ENCODE measurements around the gene BFSP2.
"Not testable (repeated sequence)": the region's sequence is repeated elsewhere in the genome, so short reads cannot be mapped to it uniquely, and the experiment has no call there.

Gene BFSP2

GRCh38 chr3:133505813-133506212 lies 106.0 kb downstream of the BFSP2 start:
- TF ChIP-seq, protein P1, sequence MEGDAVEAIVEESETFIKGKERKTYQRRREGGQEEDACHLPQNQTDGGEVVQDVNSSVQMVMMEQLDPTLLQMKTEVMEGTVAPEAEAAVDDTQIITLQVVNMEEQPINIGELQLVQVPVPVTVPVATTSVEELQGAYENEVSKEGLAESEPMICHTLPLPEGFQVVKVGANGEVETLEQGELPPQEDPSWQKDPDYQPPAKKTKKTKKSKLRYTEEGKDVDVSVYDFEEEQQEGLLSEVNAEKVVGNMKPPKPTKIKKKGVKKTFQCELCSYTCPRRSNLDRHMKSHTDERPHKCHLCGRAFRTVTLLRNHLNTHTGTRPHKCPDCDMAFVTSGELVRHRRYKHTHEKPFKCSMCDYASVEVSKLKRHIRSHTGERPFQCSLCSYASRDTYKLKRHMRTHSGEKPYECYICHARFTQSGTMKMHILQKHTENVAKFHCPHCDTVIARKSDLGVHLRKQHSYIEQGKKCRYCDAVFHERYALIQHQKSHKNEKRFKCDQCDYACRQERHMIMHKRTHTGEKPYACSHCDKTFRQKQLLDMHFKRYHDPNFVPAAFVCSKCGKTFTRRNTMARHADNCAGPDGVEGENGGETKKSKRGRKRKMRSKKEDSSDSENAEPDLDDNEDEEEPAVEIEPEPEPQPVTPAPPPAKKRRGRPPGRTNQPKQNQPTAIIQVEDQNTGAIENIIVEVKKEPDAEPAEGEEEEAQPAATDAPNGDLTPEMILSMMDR (conservative IDR thresholded peaks at IDR 0.05), result no peak
- no peak for TF ChIP-seq ZFX (IDR thresholded peaks at IDR 0.05)
- no peak overlapping the region for H3K27ac ChIP-seq

DNA sequence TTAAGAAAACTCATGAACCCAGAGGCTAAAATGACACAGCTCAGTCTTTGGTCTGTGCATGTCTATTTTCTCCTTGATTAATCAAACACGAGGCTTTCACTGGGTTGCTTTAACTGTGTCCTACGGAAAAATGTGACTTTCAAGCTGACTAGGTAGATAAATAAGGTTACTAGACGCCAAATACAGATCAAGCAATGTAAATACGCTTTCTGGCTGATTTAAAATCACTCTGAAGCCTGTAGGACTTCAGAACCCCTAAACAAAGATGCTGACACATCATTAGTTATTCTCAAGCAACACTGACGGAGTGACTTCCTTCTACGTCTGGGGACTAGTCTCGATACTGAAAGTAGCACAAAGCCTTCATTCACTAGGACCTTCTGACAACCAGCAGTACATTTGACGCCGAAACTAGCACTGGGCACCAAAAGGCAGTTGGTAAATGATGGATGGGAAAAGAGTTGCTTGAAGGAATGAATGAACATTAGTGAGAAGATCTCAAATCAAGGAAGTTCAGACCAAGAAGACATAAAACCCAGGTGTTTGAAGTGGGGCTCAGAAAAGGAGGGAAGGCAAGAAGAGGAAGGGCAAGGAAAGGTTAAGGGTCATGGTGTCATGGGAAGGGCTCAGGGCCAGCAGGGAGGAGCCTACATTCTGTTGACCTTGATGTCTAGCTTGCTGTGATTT lies 106.5 kb downstream of the BFSP2 start:
- TF ChIP-seq ZFX (IDR thresholded peaks at IDR 0.05), result no peak
- TF ChIP-seq, protein P1 (conservative IDR thresholded peaks at IDR 0.05), result no peak
- H3K27ac ChIP-seq, result no peak overlapping the region

- no peak overlapping the region for H3K27ac ChIP-seq
- TF ChIP-seq, protein P1 (conservative IDR thresholded peaks at IDR 0.05), result no peak
- TF ChIP-seq ZFX (IDR thresholded peaks at IDR 0.05), result no peak
These were observed 109.6 kb downstream of the BFSP2 start for GRCh38 chr3:133509488-133509887.

DNA sequence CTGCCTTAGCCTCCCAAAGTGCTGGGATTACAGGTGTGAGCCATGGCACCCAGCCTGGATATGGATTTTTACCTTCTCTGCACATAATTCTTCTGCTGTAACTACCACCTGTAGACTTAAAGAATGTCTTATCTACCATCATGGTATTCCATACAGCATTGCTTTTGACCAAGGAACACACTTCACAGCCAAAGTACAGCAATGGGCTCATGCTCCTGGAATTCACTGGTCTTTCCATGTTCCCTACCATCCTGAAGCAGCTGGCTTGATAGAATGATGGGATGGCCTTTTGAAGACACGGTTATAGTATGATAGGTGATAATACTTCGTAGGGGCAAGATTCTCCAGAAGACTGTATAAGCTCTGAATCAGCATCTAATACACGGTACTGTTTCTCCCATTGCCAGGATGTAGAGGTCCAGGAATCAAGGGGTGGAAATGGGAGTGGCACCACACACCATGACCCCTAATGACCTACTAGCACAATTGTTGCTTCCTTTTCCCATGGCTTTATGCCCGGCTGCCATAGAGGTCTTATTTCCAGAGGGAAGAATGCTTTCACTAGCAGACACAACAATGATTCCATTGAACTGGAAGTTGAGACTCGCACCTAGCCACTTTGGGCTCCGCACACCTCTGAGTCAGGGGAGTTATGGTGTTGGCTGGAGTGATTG lies 112.7 kb downstream of the BFSP2 start:
- no peak for TF ChIP-seq ZFX (IDR thresholded peaks at IDR 0.05)
- TF ChIP-seq, protein P1 (conservative IDR thresholded peaks at IDR 0.05), result no peak
- no peak overlapping the region for H3K27ac ChIP-seq

- TF ChIP-seq ZFX (IDR thresholded peaks at IDR 0.05), result no peak
- H3K27ac ChIP-seq, result no peak overlapping the region
These were observed 114.6 kb downstream of the BFSP2 start for GRCh38 chr3:133514418-133514817.

DNA sequence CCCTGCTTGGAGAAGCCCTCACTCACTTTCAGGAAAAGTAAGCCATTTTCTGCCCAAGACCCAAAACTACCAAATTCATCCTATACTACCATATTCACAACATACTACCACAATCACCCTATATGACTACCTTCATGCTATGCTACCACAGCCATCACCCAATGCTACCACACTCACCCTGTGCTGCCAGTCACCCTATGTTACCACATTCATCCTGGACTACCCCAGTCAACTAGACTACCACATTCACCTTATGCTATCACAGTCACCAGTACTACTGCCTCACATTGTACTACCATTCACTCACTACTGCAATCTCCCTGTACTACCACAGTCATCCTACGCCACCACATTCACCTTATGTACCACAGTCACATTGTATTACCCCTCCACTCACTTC lies 115.3 kb downstream of the BFSP2 start:
- no peak for TF ChIP-seq ZFX (IDR thresholded peaks at IDR 0.05)
- TF ChIP-seq, protein P1 (conservative IDR thresholded peaks at IDR 0.05), result no peak
- H3K27ac ChIP-seq, result no peak overlapping the region

DNA sequence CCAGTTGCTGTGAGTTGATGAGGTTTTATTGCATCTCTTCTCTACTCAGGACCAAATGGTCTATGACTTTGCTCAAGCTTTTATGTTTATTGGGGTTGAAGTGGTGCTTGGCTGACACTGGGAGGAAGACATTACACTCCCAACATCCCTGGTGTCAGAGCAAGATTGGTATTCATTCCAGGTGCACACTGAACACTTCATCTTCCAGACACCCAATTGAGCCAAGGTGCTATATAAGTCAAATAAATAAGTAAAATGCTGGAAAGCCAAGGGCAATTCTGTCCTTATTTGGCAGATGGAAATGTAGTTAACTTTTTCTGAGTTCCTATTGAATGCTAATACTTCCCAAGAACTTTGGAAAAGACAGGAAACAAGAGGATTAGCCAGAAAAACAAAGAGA lies 120.4 kb downstream of the BFSP2 start:
- no peak overlapping the region for H3K27ac ChIP-seq
- TF ChIP-seq ZFX (IDR thresholded peaks at IDR 0.05), result no peak
- TF ChIP-seq, protein P1 (conservative IDR thresholded peaks at IDR 0.05), result no peak

- H3K27ac ChIP-seq, result not testable (repeated sequence)
These were observed 121.1 kb downstream of the BFSP2 start for GRCh38 chr3:133520938-133521337.
